Left lung (tissue), 10 donors: ENCODE results near the gene ASCL5. TPM values are rescaled to one million over a fixed set of nuclear protein-coding genes. Genes with fewer than 3 reads are reported as not detected.
A peak's percentile ranks its signal among the peaks of the same experiment; 100 is the strongest.

Experiments
- ATAC-seq: fragments of 200-7000 bp; cut with Tn5 transposase; one replicate; pipeline ENCODE4 v1.9.1; 2020; ENCODE audit warnings: moderate library complexity
- DNase-seq, 4 donors: peaks; one replicate each; pipeline ENCODE4 v3.0.0-alpha.2; 2013 to 2020
- H3K27ac ChIP-seq, 2 donors: fragments of 200-600 bp; sonication (generic) in 1 of 2; one replicate each; pipeline versions ENCODE4 v1.5.0 to v1.8.0; 2020 to 2021
- H3K27me3 ChIP-seq, 2 donors: fragments of 200-600 bp; sonication (generic) in 1 of 2; one replicate each; pipeline versions ENCODE4 v1.5.0 to v1.8.0; 2020 to 2021
- H3K36me3 ChIP-seq, 2 donors: fragments of 200-600 bp; sonication (generic) in 1 of 2; one replicate each; pipeline versions ENCODE4 v1.5.0 to v1.8.0; 2020 to 2021
- H3K4me1 ChIP-seq, 2 donors: fragments of 200-600 bp; one replicate each; pipeline ENCODE4 v1.8.0; 2021
- H3K4me3 ChIP-seq, 2 donors: fragments of 200-600 bp; sonication (generic) in 1 of 2; one replicate each; pipeline versions ENCODE4 v1.5.0 to v1.8.0; 2020 to 2021; ENCODE audit warnings: mild to moderate bottlenecking in 1 of 2
- H3K9me3 ChIP-seq, 2 donors: fragments of 200-600 bp; sonication (generic) in 1 of 2; one replicate each; pipeline versions ENCODE4 v1.5.0 to v1.8.0; 2020 to 2021
- intact Hi-C, 2 donors: fragments of 100-400 bp; cut with DNase I; formaldehyde crosslinking; loops; one replicate each; pipeline versions ENCODE4 v1.11.2 to v1.14.2; 2022
- polyA plus RNA-seq, 6 donors: library from polyadenylated mRNA; unstranded; fragments of 120-200 nt; gene quantifications; one replicate each; pipeline ENCODE4 v1.2.1, GENCODE V29; 2013; ENCODE audit not compliant: insufficient read length in 6 of 6
- total RNA-seq, 2 donors: library from RNA; stranded (reverse); fragmentation: NEBNext Ultra II Directional; extraction: Animal tissue kit (Norgen Biotek cat#: 25700); gene quantifications; one replicate each; pipeline ENCODE4 v1.2.1, GENCODE V29; 2021
- TF ChIP-seq, protein P1 (sequence below), 2 donors: fragments of 200-600 bp; sonication (generic) in 1 of 2; IDR thresholded peaks; one replicate each; pipeline versions ENCODE4 v1.5.0 to v1.8.0; 2021; ENCODE audit warnings: antibody characterized with exemption in 2 of 2
- donor health status: DM: no; HTN: yes; CAD: no.
- donor health status: DM: no; HTN: no; CAD: no.

The ASCL5 gene
- total and polyA plus RNA-seq, 8 donors = 0.21 to 1.0 (median 0.58) TPM

DNA sequence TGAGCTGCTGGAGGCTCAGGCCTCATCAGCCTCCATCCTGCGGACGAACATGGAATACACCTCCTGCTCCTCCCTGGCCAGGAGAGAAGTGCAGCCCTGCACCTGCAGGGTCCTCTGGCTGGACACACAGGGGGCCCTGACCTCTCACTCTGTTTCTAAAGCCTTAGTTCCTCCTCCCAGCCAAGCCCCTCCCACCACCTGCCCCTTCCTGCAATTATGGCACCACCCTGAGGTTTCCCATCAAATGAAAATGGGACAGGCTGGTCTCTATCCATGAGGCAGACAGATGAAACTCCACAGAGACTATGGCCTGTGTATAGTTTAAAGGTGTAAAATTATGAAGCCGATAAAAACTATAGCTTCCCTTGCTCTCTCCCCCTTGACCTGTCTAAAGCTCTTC lies 57.3 kb downstream of the ASCL5 start:
- ATAC-seq (no peak), DNase-seq (no peak)
- intact Hi-C loops = no loop called here
- Histone ChIP-seq H3K36me3 (no peaks in the 10 kb centered on the region), H3K4me1 (no peaks in the 10 kb centered on the region), H3K4me3 (no peak overlapping the region), H3K27ac (no peak overlapping the region), H3K9me3 (no peaks in the 10 kb centered on the region), H3K27me3 (peaks cover 0 to 9% of the 10 kb centered on the region in 2 donors)
- TF ChIP-seq, protein P1, sequence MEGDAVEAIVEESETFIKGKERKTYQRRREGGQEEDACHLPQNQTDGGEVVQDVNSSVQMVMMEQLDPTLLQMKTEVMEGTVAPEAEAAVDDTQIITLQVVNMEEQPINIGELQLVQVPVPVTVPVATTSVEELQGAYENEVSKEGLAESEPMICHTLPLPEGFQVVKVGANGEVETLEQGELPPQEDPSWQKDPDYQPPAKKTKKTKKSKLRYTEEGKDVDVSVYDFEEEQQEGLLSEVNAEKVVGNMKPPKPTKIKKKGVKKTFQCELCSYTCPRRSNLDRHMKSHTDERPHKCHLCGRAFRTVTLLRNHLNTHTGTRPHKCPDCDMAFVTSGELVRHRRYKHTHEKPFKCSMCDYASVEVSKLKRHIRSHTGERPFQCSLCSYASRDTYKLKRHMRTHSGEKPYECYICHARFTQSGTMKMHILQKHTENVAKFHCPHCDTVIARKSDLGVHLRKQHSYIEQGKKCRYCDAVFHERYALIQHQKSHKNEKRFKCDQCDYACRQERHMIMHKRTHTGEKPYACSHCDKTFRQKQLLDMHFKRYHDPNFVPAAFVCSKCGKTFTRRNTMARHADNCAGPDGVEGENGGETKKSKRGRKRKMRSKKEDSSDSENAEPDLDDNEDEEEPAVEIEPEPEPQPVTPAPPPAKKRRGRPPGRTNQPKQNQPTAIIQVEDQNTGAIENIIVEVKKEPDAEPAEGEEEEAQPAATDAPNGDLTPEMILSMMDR (IDR thresholded peaks at IDR 0.05) = no peak

DNA sequence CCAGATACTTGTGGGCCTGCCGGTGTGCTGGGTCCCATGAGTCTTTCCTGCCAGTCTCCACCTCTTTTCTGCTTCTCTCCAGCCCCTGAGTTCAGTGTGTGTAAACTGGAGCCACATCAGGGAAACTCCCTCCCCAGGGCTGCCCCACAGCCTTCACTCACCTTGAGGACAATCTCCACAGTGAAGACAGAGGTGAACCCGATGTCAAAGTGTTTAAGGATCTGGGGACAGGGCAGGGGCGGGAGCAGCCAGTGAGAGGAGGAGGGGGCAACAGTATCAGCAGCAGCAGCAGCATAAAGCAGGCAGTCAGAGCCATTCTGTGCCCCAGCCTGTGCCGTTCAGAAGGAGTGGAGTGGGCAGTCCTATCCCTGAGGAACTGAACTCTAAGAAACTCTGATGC lies 58.0 kb downstream of the ASCL5 start:
- no peak for DNase-seq
- Histone ChIP-seq H3K36me3 (no peaks in the 10 kb centered on the region), H3K27ac (no peak overlapping the region), H3K27me3 (peaks cover 0 to 9% of the 10 kb centered on the region in 2 donors), H3K9me3 (no peaks in the 10 kb centered on the region), H3K4me3 (no peak overlapping the region), H3K4me1 (no peaks in the 10 kb centered on the region)
- TF ChIP-seq, protein P1 (IDR thresholded peaks at IDR 0.05) = no peak
- no peak for ATAC-seq
- intact Hi-C loops = no loop called here

DNA sequence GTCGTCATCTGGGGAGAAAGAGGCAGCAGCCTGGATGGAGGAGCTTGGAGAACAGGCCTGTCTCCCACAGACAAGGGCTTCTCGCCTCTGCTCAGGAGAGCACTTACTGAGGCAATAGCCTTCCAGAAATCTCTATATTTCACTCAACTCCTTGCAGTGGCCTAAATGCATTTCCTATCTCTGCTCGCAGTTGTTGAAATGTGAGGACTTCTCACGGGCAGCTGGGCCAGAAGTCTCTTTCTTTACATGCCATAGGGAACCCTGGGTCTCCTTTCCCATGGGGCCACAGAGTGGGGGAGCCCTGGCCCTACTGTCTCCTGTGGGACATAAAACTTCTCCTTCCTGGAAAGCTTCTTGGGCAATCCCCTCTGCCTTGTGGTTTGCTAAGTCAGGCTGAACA lies 60.0 kb downstream of the ASCL5 start:
- Histone ChIP-seq H3K4me3 (no peak overlapping the region), H3K36me3 (no peaks in the 10 kb centered on the region), H3K27me3 (peaks cover 0 to 9% of the 10 kb centered on the region in 2 donors), H3K9me3 (no peaks in the 10 kb centered on the region), H3K4me1 (no peaks in the 10 kb centered on the region), H3K27ac (no peak overlapping the region)
- ATAC-seq (no peak), DNase-seq (no peak)
- TF ChIP-seq, protein P1 (IDR thresholded peaks at IDR 0.05) = no peak
- intact Hi-C loops = no loop called here

DNA sequence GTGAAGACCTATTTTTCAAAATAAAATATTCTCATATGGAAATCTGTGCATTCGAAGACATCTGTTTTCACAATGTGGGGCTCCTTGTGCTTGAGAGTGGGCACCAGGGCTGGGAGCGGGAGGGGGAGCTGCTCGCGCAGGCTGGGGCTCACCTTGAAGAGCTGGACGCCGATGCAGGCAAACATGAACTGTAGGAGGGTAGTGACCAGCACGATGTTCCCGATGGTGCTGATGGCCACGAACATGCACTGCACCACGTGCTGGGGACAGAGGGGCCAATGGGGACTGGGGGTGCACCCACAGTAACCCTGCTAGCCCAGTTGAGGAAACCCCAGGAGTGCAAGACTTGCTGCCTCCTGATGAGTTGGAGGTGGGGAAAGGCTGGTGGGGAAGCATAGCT lies 61.3 kb downstream of the ASCL5 start:
- intact Hi-C loops = no loop called here
- Histone ChIP-seq H3K9me3 (no peaks in the 10 kb centered on the region), H3K4me3 (no peak overlapping the region), H3K27me3 (peaks cover 0 to 9% of the 10 kb centered on the region in 2 donors), H3K36me3 (no peaks in the 10 kb centered on the region), H3K27ac (no peak overlapping the region), H3K4me1 (no peaks in the 10 kb centered on the region)
- TF ChIP-seq, protein P1 (IDR thresholded peaks at IDR 0.05) = no peak
- no peak for ATAC-seq
- DNase-seq = peak in 1 of 4 donors; percentile 54

DNA sequence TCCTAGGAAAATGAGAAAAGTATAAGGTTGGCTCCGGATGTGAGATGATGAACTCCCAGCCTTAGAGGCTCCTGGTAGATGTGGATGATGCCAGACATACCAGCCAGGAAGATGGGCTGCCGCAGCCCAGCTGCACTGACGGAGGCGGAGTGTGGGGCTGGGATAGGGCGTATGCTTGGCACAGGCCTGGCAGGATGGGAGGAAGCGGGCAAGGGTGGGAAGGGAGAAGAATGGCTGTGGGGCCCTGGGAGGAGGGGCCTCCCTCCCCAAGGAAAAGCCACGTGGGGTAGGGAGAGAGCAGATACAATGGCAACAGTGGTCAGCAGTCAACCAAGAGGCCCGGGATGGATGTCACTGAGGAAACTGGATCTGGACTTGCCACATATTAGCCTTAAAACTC lies 62.2 kb downstream of the ASCL5 start:
- Histone ChIP-seq H3K36me3 (no peaks in the 10 kb centered on the region), H3K27me3 (peaks cover 0 to 9% of the 10 kb centered on the region in 2 donors), H3K4me1 (no peaks in the 10 kb centered on the region), H3K27ac (no peak overlapping the region), H3K9me3 (no peaks in the 10 kb centered on the region), H3K4me3 (no peak overlapping the region)
- DNase-seq (no peak), ATAC-seq (no peak)
- TF ChIP-seq, protein P1 (IDR thresholded peaks at IDR 0.05) = no peak
- intact Hi-C loops = no loop called here

Other genes with a start within 250 kb of the ASCL5 start
- gene INAVA, start 232.3 kb downstream of the ASCL5 start, total RNA-seq = 10 to 100 TPM in 1 of 2 donors, 1 to 10 TPM in 1; 5.5 to 23.7 TPM
- gene INAVA, start 232.3 kb downstream of the ASCL5 start, polyA plus RNA-seq = 10 to 100 TPM; 19.0 to 25.5 (median 23.1) TPM
- gene KIF21B, start 103.5 kb downstream of the ASCL5 start, total RNA-seq = 1 to 10 TPM; 2.0 to 7.9 TPM
- gene KIF21B, start 103.5 kb downstream of the ASCL5 start, polyA plus RNA-seq = 10 to 100 TPM in 3 of 6 donors, 1 to 10 TPM in 3; 5.9 to 15.1 (median 10.5) TPM
- gene CACNA1S, start 14.8 kb downstream of the ASCL5 start, total RNA-seq = under 1 TPM in 1 of 2 donors, not detected in 1; 0.12 TPM
- under 1 TPM; 0.10 to 0.17 (median 0.12) TPM for gene CACNA1S, start 14.8 kb downstream of the ASCL5 start, polyA plus RNA-seq
- gene TMEM9, start 27.3 kb upstream of the ASCL5 start, total RNA-seq = 10 to 100 TPM; 64.0 to 74.3 TPM
- gene TMEM9, start 27.3 kb upstream of the ASCL5 start, polyA plus RNA-seq = 100 to 1,000 TPM; 131 to 148 (median 135) TPM
- gene IGFN1, start 63.6 kb upstream of the ASCL5 start, total RNA-seq = 1 to 10 TPM in 1 of 2 donors, under 1 TPM in 1; 0.97 to 3.0 TPM
- gene IGFN1, start 63.6 kb upstream of the ASCL5 start, polyA plus RNA-seq = 1 to 10 TPM in 2 of 6 donors, under 1 TPM in 4; 0.60 to 1.5 (median 0.82) TPM
- gene PKP1, start 156.3 kb upstream of the ASCL5 start, total RNA-seq = 1 to 10 TPM; 2.1 to 2.8 TPM
- gene PKP1, start 156.3 kb upstream of the ASCL5 start, polyA plus RNA-seq = under 1 TPM; 0.17 to 0.29 (median 0.18) TPM